NCI-H345 (cell line): ENCODE data around the gene DAB2.
"Not testable (repeated sequence)": the region's sequence is repeated elsewhere in the genome, so short reads cannot be mapped to it uniquely, and the experiment has no call there.

Source experiments
- DNase-seq: peaks from one replicate; lab custom pipeline; 2025; lab: John Stamatoyannopoulos, UW

DAB2 gene

GRCh38 chr5:39340506-39340905 is 84.3 kb downstream of the DAB2 start:
- DNase-seq = no peak

DNA sequence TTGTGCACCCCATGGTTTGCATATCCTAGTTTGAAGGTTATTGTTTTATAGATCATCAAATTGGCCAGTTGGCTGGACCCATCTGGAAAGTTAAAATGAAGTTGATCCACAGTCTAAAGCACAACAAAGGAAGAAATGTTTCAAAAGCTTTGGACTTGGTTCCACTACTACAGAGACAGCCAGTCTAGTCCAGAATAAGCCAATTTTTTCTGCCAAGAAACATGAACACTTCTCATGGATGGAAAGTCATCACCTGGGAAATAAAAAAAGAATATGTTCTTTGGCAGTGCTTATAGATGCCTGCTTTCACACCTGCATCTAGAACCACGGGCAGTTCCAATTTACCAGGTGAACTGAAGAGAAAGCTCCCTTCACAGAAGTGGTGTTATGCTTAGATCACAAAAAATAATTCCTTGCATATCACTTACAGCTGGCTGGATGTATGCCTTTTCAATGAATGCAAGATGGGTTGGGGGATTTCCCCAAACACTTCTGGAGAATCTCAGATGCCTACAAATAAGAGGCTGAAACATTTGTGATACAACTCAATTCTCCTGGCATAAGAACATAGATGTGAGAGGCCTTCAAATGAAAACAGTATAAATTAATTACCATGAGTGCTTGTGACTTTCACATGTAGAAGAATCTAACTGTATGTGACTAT is 87.4 kb downstream of the DAB2 start:
- DNase-seq = no peak

DNA sequence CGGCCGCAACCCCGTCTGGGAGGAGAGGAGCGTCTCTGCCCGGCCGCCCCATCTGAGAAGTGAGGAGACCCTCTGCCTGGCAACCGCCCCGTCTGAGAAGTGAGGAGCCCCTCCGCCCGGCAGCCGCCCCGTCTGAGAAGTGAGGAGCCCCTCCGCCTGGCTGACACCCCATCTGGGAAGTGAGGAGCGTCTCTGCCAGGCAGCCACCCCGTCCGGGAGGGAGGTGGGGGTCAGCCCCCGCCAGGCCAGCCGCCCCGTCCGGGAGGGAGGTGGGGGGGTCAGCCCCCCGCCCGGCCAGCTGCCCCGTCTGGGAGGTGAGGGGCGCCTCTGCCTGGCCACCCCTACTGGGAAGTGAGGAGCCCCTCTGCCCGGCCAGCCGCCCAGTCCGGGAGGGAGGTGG is 90.5 kb downstream of the DAB2 start:
- not testable (repeated sequence) for DNase-seq

DNA sequence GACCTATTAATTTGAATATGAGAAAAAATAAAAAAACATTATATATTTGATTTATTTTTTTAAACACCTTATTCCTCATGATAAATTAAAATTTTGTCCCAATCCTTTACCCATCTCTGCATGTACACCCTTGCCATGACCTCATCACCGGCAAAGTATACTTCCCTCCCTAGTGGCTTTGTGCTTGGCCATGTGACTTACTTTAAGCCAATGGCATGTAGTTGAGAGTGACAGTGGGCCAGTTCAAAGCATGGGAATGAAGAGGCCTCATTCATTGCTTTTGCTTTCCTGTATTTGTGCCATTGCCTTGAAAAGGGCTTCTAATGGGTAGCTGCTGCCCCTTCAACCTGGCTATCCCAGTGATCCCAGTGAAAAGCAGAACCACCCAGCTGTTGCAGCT is 91.7 kb downstream of the DAB2 start:
- no peak for DNase-seq

DNA sequence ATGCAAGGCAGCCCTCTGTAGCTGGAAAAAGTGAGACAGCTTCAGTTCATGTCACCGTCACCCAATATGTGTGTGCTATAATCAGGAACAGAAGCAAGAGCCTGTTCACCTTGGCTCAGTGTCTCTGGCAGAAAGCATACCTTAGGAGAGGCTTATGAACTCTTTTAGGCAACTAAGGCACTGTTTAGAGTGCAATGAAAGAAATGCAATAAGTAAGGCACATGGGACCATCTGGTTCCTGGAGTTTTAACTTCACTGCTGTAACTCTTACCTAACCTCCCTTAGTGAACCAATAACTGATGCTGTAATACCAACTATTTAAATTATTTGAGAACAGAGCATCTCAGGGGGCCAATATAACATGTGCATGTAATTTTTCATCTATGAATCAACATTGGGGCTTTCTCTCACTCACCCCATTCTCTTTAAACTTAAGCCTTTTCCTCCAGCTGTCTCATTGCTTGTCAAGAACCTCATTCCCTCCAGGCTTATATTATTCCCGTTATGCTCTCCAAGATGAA is 92.9 kb downstream of the DAB2 start:
- DNase-seq = no peak

- no peak for DNase-seq
Observed at GRCh38 chr5:39328731-39329130, 96.0 kb downstream of the DAB2 start.

DNA sequence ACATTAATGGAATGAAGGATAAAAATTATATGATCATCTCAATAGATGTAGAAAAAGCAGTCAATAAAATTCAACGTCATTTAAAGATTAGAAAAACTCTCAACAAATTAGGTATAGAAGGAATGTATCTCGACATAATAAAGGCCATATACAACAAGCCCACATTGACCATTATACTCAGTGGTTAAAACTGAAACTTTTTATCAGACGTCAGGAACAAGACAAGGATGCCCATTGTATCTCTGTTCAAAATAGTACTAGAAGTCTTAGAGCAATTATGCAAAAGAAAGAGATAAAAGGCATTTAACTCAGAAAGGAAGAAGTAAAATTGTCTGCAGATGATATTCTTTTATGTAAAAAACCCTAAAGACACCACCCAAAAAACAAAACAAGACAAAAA is 101.2 kb downstream of the DAB2 start:
- no peak for DNase-seq
